ENCODE data around the gene BCL7C.

- TF ChIP-seq CTCF (IDR thresholded peaks at IDR 0.05; ENCODE audit: low read length) (no peak), EZH2 (IDR thresholded peaks at IDR 0.05; ENCODE audit: borderline replicate concordance, low read length) (no peak)
These were observed 24.7 kb upstream of the BCL7C start for GRCh38 chr16:30918614-30919013.

Measured in OCI-LY1 (cell line).